PC-3 (cell line): ENCODE results near the gene SHISAL2B.

Source experiments
- EZH2phosphoT487 ChIP-seq: fragments of 300-600 bp; sonication (generic); IDR thresholded peaks from 2 replicates; pipeline ENCODE4 v1.6.1; 2018; ENCODE audit warnings: mild to moderate bottlenecking, antibody characterized with exemption, low read length, borderline replicate concordance
- TF ChIP-seq, protein P1 (sequence below): fragments of 300-600 bp; sonication (generic); conservative IDR thresholded peaks from 2 replicates; pipeline ENCODE4 v1.5.1; 2017; ENCODE audit warnings: antibody characterized with exemption, low read depth, mild to moderate bottlenecking, low read length

DNA sequence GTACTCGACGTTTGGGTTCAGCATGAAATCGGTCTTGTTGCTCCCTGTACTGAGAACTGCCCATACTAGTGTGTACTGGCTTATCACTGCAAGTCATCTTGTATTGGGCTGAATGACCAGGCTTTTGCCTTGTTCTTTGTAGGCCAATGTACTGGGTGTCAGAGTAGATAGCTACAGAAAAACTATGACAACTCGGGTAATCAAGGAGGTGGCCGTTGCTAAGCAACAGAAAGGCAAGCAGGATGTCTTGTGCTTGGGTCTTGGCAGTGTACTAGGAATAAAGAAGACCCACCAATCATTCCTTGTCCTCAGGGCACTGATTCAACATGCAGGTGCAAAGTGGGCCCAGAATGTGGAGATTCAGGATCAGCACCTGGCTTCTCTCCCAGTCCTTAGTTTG, 11.9 kb upstream of the SHISAL2B start:
- no peak for TF ChIP-seq EZH2phosphoT487
- TF ChIP-seq, protein P1, sequence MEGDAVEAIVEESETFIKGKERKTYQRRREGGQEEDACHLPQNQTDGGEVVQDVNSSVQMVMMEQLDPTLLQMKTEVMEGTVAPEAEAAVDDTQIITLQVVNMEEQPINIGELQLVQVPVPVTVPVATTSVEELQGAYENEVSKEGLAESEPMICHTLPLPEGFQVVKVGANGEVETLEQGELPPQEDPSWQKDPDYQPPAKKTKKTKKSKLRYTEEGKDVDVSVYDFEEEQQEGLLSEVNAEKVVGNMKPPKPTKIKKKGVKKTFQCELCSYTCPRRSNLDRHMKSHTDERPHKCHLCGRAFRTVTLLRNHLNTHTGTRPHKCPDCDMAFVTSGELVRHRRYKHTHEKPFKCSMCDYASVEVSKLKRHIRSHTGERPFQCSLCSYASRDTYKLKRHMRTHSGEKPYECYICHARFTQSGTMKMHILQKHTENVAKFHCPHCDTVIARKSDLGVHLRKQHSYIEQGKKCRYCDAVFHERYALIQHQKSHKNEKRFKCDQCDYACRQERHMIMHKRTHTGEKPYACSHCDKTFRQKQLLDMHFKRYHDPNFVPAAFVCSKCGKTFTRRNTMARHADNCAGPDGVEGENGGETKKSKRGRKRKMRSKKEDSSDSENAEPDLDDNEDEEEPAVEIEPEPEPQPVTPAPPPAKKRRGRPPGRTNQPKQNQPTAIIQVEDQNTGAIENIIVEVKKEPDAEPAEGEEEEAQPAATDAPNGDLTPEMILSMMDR: no peak
